Stimulated activated memory B cell treated with anti-CD40 and anti-IgM and Interleukin-4, amounts not matched to agents 10 μg/mL and 1 μg/mL and 100 μg/mL, for 72 hours (primary cell): Measurements from ENCODE around the gene TBC1D4.

ENCODE experiments used
- ATAC-seq: fragments of 150-1000 bp; cut with Tn5 transposase; 2 replicates; pipeline ENCODE4 v1.10.0; 2021
- H3K27ac Mint-ChIP-seq: one replicate; pipeline ENCODE4 v1.8.0; 2022; ENCODE audit warnings: mild to moderate bottlenecking, mixed read lengths
- H3K27me3 Mint-ChIP-seq: one replicate; pipeline ENCODE4 v1.8.0; 2022; ENCODE audit warnings: mixed read lengths
- H3K36me3 Mint-ChIP-seq: one replicate; pipeline ENCODE4 v1.8.0; 2022; ENCODE audit warnings: mixed read lengths
- H3K4me1 Mint-ChIP-seq: one replicate; pipeline ENCODE4 v1.8.0; 2022; ENCODE audit warnings: mixed read lengths
- H3K4me3 Mint-ChIP-seq: one replicate; pipeline ENCODE4 v1.8.0; 2022; ENCODE audit warnings: mild to moderate bottlenecking, moderate library complexity, mixed read lengths
- H3K9me3 Mint-ChIP-seq: one replicate; pipeline ENCODE4 v1.8.0; 2022; ENCODE audit warnings: mixed read lengths

TBC1D4 gene

DNA sequence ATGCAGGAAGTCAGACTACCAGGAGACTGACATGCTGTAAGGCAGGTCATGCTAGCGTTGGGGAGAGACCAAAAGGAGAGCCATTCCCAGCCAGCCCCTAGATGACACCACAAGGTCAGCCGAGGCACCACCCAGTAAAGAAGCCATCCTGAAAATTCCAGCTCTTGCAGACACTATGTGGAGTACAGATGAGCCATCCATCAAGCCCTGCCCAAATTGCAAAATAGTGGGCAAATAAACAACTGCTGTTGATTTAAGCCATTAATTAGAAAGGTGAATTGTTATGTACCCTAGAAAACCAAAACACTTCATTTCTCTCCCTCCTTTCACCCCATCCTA lies 82.1 kb downstream of the TBC1D4 start:
- no peak overlapping the region for H3K4me3 Mint-ChIP-seq
- peak; percentile 39 for ATAC-seq
- H3K4me1 Mint-ChIP-seq, result no peaks in the 10 kb centered on the region
- no peaks in the 10 kb centered on the region for H3K36me3 Mint-ChIP-seq
- H3K27me3 Mint-ChIP-seq, result peaks cover 14% of the 10 kb centered on the region
- no peaks in the 10 kb centered on the region for H3K9me3 Mint-ChIP-seq
- H3K27ac Mint-ChIP-seq, result no peak overlapping the region

DNA sequence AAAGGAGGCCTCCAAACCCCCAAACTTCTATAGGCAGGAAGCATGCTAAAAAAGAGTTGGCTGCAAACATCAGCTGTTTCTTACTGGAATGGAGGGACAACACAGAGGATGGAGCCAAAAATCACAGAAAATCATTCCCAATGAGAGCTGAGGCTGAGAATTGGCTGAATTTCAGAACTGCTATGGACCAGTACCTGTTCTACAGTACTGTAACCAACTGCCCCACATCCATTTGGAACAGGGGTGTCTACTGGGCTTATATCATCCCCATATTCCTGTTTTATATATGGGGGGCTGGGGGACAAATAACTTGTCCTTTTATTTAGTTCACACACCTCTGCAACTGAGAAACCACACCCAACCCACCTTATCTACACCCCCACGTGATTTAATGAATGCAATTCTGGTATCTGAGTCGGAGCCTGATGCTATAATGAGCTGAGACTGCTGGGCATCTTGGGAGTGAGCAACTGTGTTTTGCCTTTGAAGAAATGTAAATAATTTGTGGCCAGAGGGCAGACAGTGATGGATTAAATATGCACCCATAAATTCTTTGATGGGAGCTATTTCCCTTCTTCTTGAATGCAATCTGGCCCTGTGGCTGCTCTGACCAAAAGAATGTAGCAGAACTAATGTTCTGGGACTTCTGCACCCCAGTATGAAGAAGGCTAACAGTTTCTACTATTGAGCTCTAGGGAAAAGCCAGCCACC lies 82.6 kb downstream of the TBC1D4 start:
- ATAC-seq, result no peak
- no peak overlapping the region for H3K27ac Mint-ChIP-seq

DNA sequence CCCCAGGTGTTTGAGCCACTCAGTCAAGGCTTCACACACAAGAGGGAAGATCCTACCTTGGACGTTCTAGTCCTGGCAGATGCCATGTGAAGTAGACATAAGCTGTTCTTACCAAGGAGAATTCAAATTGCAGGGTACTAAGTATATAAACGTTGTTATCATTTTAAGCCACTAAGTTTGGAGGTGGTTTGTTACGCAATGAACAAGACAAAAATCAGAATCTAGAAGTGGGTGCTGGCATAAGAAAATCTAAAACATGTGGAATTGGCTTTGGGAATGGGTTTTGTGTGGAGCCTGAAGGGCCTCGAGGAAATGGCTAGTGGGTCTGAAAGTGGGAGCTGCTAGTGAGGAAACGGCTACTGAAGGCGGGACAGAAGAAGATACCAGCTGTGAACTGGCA lies 83.9 kb downstream of the TBC1D4 start:
- Mint-ChIP-seq H3K27me3 (peaks cover 14% of the 10 kb centered on the region), H3K9me3 (no peaks in the 10 kb centered on the region), H3K27ac (no peak overlapping the region), H3K4me1 (no peaks in the 10 kb centered on the region), H3K36me3 (no peaks in the 10 kb centered on the region), H3K4me3 (no peak overlapping the region)
- no peak for ATAC-seq

More for the DNA sequence above, 82.6 kb downstream of the TBC1D4 start:
- Mint-ChIP-seq H3K4me1 (no peaks in the 10 kb centered on the region), H3K9me3 (no peaks in the 10 kb centered on the region), H3K4me3 (no peak overlapping the region), H3K36me3 (no peaks in the 10 kb centered on the region), H3K27me3 (peaks cover 14% of the 10 kb centered on the region)

- H3K27me3 Mint-ChIP-seq, result peaks cover 7% of the 10 kb centered on the region
- no peaks in the 10 kb centered on the region for H3K4me1 Mint-ChIP-seq
- H3K27ac Mint-ChIP-seq, result no peak overlapping the region
- H3K36me3 Mint-ChIP-seq, result no peaks in the 10 kb centered on the region
- H3K9me3 Mint-ChIP-seq, result no peaks in the 10 kb centered on the region
- ATAC-seq, result no peak
- no peak overlapping the region for H3K4me3 Mint-ChIP-seq
Observed at GRCh38 chr13:75395901-75396300, 86.1 kb downstream of the TBC1D4 start.

- no peak for ATAC-seq
- H3K4me1 Mint-ChIP-seq, result no peaks in the 10 kb centered on the region
- H3K4me3 Mint-ChIP-seq, result no peak overlapping the region
- H3K27me3 Mint-ChIP-seq, result no peaks in the 10 kb centered on the region
- H3K27ac Mint-ChIP-seq, result no peak overlapping the region
- H3K36me3 Mint-ChIP-seq, result no peaks in the 10 kb centered on the region
- no peaks in the 10 kb centered on the region for H3K9me3 Mint-ChIP-seq
Observed at GRCh38 chr13:75395066-75395465, 86.9 kb downstream of the TBC1D4 start.

DNA sequence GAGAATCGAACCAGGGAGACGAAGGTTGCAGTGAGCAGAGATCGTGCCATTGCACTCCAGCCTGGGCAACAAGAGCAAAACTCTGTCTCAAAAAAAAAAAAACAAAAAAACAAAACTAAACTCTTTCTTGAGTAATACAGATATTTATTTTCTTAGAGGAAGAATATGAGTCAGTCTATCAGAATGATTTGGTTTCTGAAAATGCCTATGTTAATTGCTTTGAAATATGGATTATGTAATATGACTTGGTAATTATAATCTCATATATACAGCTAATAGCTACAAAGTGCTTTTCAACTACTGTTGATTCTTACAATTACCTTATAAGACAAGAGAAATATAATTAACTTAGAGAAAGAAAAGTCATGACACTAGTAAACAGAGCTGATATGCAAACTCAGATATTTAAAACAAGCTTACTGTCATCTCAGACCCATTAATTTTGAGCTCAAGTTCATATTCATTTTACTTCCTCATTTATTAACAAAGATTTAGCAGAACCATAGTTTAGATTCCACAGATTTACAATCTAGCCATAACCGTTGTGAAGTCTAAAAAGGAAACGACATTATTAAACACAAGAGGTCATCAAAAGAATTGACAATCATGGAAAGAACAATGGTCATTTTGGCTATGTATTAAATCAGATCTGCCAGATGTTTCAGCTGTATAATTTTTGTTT lies 88.0 kb downstream of the TBC1D4 start:
- Mint-ChIP-seq H3K9me3 (no peaks in the 10 kb centered on the region), H3K27ac (no peak overlapping the region), H3K4me1 (no peaks in the 10 kb centered on the region), H3K27me3 (no peaks in the 10 kb centered on the region), H3K36me3 (no peaks in the 10 kb centered on the region), H3K4me3 (no peak overlapping the region)
- ATAC-seq, result no peak

DNA sequence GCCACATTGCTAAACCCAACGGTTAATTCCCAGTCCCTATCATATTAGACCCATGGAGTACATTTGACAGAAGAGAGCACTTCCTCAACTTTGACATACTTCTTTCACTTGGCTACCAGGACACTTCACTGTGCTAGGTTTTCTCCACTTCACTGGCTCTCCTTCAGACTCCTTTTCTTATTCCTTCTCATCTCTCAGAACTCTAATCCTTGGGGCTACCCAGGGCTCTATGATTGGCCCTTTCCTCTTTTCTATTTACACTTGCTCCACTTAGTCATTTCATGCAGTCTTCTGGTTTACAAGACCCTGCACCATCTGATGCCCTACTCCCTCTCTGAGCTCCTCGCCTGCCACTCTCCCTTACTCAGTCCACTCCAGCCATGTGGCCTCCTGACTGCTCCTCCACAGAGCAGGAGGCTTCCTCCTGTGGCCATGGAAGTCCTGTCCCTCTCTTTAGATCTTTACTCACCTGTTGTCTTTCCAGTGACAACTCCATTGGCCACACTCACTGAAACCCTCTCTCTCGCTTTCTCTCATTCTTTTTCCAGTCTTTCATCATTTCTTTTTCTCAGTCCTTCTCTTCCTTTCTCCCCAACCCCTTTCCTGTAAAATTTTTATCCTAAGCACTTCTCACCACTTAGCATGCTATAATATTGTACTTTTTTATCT lies 90.4 kb downstream of the TBC1D4 start:
- Mint-ChIP-seq H3K27me3 (no peaks in the 10 kb centered on the region), H3K36me3 (no peaks in the 10 kb centered on the region), H3K9me3 (no peaks in the 10 kb centered on the region), H3K4me1 (no peaks in the 10 kb centered on the region), H3K27ac (no peak overlapping the region), H3K4me3 (no peak overlapping the region)
- ATAC-seq, result peak; percentile 35

DNA sequence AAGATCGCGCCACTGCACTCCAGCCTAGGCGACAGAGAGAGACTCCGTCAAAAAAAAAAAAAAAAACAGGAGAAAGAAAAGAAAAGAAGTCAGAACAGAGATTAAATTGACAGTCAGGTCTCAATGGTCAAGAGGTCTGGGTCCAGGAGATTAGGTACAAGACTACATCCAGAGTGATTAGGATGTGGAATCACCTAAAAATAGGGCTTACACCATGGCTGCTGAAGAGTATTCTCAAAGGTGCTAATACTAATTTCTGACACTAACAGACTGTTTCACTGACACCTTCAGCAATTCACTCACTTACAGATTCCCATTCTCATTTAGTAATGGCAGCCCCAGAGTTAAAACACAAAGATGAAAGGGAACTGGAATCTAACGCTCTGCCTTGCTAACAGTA lies 91.7 kb downstream of the TBC1D4 start:
- Mint-ChIP-seq H3K36me3 (no peaks in the 10 kb centered on the region), H3K4me3 (no peak overlapping the region), H3K27me3 (no peaks in the 10 kb centered on the region), H3K9me3 (no peaks in the 10 kb centered on the region), H3K27ac (no peak overlapping the region), H3K4me1 (no peaks in the 10 kb centered on the region)
- ATAC-seq, result no peak

DNA sequence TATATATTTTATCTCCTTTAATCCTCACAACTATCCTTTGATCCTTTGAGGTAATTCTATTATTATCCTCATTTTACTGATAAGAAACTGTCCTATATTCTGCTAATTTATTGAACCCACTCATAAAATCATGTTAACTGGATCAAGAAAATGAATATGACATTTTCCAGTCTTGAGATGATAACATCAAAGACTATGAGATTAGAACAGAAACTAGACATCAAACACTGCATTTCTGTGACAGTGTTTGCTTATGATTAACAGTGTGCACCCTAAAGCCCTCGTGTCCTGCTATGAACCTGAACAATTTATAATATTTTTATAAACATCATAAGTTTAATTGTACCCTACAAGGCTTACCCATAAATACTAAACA lies 96.3 kb downstream of the TBC1D4 start:
- Mint-ChIP-seq H3K27me3 (no peaks in the 10 kb centered on the region), H3K4me3 (no peak overlapping the region), H3K9me3 (no peaks in the 10 kb centered on the region), H3K4me1 (no peaks in the 10 kb centered on the region), H3K27ac (no peak overlapping the region), H3K36me3 (no peaks in the 10 kb centered on the region)
- ATAC-seq, result no peak

DNA sequence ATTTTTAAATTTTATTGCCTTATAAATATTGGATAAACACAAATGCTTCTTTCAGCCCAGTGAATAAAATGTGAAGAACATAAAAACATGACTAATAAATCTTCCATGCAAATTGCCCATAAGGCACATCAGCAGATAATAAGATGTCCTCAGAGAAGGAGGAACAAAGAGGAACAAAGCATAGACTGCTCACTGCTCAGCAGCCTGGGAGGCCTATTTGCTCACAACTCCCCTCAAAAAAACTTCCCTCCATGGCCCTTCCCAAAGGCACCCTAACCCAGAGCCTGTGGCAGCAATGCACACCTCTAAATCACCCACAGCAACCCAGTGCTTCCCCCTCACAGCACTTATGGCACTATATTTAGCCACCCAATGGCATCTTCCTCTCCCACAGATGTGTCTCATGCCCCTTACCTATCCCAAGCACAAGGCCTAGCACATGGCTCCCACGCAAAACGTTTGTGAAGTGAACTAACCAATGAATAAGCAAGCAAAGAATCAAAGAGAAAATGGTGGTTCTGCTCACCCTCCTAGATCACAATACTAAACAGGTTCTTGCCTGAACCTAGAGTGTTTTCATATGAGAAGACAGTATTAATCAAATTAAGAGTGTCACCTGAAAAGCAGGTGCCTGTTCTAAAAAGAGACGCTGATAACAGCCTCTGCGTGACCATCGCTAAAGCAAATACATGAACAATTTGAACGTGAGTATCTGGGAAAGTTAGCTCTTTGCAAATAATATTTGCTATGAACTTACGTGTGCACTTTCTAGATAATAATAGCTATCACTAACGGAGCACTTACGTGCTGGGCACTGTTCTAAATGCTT lies 96.9 kb downstream of the TBC1D4 start:
- ATAC-seq, result no peak
- Mint-ChIP-seq H3K27me3 (no peaks in the 10 kb centered on the region), H3K9me3 (no peaks in the 10 kb centered on the region), H3K36me3 (no peaks in the 10 kb centered on the region), H3K4me3 (no peak overlapping the region), H3K27ac (no peak overlapping the region), H3K4me1 (no peaks in the 10 kb centered on the region)

DNA sequence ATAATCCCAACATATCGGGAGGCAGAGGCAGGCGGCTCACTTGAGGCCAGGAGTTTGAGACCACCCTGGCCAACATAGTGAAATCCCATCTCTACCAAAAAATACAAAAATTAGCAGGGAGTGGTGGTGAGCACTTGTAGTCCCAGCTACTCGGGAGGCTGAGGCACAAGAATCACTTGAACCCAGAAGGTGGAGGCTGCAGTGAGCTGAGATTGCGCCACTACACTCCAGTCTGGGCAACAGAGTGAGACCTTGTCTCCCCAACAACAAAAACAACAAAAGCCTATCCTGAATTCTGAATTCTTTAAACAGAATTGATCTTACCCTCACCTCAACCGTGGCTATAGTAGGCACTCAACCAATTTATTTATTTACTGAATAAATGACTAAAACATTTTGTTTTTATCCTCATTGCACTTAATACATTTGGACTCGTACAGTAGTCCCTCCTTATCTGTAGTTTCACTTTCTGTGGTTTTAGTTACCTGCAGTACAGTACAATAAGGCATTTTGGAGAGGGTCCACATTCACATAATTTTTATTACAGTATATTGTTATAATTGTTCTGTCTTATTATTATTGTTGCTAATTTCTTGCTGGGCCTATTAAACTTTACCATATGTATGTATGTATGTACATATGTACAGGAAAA lies 98.8 kb downstream of the TBC1D4 start:
- no peaks in the 10 kb centered on the region for H3K9me3 Mint-ChIP-seq
- no peaks in the 10 kb centered on the region for H3K36me3 Mint-ChIP-seq
- ATAC-seq, result no peak
- H3K27ac Mint-ChIP-seq, result no peak overlapping the region
- H3K4me1 Mint-ChIP-seq, result no peaks in the 10 kb centered on the region
- no peaks in the 10 kb centered on the region for H3K27me3 Mint-ChIP-seq
- no peak overlapping the region for H3K4me3 Mint-ChIP-seq

DNA sequence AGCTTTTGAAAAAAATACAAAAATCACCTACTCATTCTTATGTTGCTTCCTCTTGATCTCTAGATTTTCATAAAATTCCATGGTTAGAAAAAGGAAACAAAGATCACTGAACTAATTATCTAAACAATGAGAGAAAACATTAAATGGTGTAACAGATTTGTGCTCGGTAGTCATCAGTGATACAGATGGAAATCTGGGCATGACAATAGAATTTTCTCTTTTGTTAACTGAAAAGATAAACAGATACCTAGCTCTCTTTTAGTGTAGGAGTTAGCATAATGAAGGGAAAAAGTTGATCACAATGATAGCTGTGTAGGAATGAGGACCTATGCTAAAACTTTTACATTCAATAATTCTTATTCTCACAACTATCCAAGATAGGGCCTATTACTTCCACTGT lies 103.7 kb downstream of the TBC1D4 start:
- Mint-ChIP-seq H3K4me3 (no peak overlapping the region), H3K4me1 (no peaks in the 10 kb centered on the region), H3K36me3 (no peaks in the 10 kb centered on the region), H3K9me3 (no peaks in the 10 kb centered on the region), H3K27me3 (no peaks in the 10 kb centered on the region), H3K27ac (no peak overlapping the region)
- ATAC-seq, result no peak

DNA sequence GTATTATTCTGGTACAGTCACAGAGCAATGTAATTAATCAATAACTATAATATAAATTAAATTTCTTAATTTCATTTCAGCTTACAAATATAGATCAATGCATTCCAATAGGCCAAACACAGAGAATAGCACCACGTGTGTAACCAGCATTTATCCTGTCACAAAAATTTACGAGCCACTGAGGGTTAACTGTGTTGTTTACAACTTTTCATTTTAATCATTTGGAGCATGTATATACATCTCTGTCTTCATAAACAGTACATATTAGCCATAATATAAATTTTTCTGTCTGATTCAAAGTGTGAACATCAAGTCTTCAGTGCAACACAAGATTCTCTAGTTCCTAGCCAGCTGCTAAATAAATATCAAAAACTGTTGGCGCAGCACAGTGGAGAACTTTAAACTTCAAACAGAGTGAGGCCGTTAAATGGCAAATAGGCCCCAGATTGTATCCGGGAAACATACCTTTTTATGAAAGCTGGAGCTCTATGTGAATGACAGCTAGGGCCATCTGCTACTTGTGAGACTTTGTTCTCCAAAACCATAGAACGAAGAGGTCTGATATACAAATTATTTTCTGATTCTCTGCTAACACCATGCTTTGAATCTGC lies 105.1 kb downstream of the TBC1D4 start:
- Mint-ChIP-seq H3K4me1 (no peaks in the 10 kb centered on the region), H3K9me3 (no peaks in the 10 kb centered on the region), H3K27ac (no peak overlapping the region), H3K36me3 (no peaks in the 10 kb centered on the region), H3K4me3 (no peak overlapping the region), H3K27me3 (no peaks in the 10 kb centered on the region)
- ATAC-seq, result no peak

- Mint-ChIP-seq H3K4me1 (no peaks in the 10 kb centered on the region), H3K27me3 (no peaks in the 10 kb centered on the region), H3K27ac (no peak overlapping the region), H3K4me3 (no peak overlapping the region), H3K36me3 (no peaks in the 10 kb centered on the region), H3K9me3 (no peaks in the 10 kb centered on the region)
- no peak for ATAC-seq
Observed at GRCh38 chr13:75375329-75375728, 106.6 kb downstream of the TBC1D4 start.

DNA sequence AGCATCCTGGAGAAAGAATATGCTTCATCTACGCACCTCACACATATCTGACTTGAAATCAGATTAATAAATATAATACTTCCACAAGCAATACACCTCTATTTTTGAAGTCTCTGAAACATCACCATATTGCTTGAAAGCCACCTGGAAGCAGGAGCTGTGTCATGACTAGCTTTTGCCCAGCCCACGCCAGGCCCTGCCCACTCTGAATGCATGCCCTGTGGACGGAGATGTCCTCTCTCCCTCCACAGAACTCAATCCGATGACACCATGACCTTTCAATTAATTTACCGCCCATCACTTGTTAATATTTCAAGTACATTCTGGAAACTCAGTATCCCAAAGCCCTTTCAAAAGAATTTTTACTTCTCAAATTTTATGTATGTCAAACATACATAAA lies 108.0 kb downstream of the TBC1D4 start:
- Mint-ChIP-seq H3K27ac (no peak overlapping the region), H3K4me1 (no peaks in the 10 kb centered on the region), H3K27me3 (no peaks in the 10 kb centered on the region), H3K9me3 (no peaks in the 10 kb centered on the region), H3K4me3 (no peak overlapping the region), H3K36me3 (no peaks in the 10 kb centered on the region)
- ATAC-seq, result no peak
